PC-3 (cell line): ENCODE measurements around the gene TEX2. TPM values are rescaled to one million over a fixed set of nuclear protein-coding genes. Genes with fewer than 3 reads are reported as not detected.
A peak's percentile ranks its signal among the peaks of the same experiment; 100 is the strongest.

Source experiments
- ATAC-seq: fragments of 200-7000 bp; cut with Tn5 transposase; 2 replicates; pipeline ENCODE4 v1.9.1; 2020; ENCODE audit warnings: mild to moderate bottlenecking, moderate library complexity
- BruUV-seq: library from RNA; stranded (reverse); fragments of 400-500 nt; replicated peaks from 2 replicates; lab custom pipeline; 2021; lab: Mats Ljungman, UMichigan
- CTCF ChIA-PET: fragments of 300-600 bp; sonication (Branson Sonifier 250); formaldehyde crosslinking; loops from one replicate; lab custom pipeline; 2022; ENCODE audit warnings: antibody characterized with exemption; lab: Charles Lee
- POLR2A ChIA-PET: fragments of 300-600 bp; sonication (Branson Sonifier 250); formaldehyde crosslinking; loops from one replicate; lab custom pipeline; 2022; ENCODE audit warnings: antibody characterized with exemption; ENCODE audit not compliant: unreplicated experiment; lab: Charles Lee
- DNase-seq: peaks from one replicate; pipeline ENCODE4 v3.0.0-alpha.2; 2015
- H2AFZ ChIP-seq: fragments of 300-600 bp; sonication (generic); 2 replicates; pipeline ENCODE4 v1.6.0; 2016; ENCODE audit warnings: antibody characterized with exemption, low read length
- H3F3A ChIP-seq: fragments of 300-600 bp; sonication (generic); one replicate; pipeline ENCODE4 v1.6.0; 2017; ENCODE audit warnings: antibody characterized with exemption, low read length, control low read depth, mild to moderate bottlenecking; ENCODE audit not compliant: unreplicated experiment
- H3K27ac ChIP-seq: fragments of 300-600 bp; sonication (generic); 2 replicates; pipeline ENCODE4 v1.5.1; 2016; ENCODE audit warnings: mild to moderate bottlenecking, low read length
- H3K27me3 ChIP-seq: fragments of 300-600 bp; sonication (generic); 2 replicates; pipeline ENCODE4 v1.6.1; 2016; ENCODE audit warnings: low read length, mixed read lengths
- H3K36me3 ChIP-seq: fragments of 300-600 bp; sonication (generic); 2 replicates; pipeline ENCODE4 v1.6.1; 2016; ENCODE audit warnings: low read depth, mixed run types, low read length, mixed read lengths
- H3K4me1 ChIP-seq: fragments of 300-600 bp; sonication (generic); 2 replicates; pipeline ENCODE4 v1.5.1; 2016; ENCODE audit warnings: low read length; ENCODE audit not compliant: insufficient read depth
- H3K4me2 ChIP-seq: fragments of 300-600 bp; sonication (generic); 2 replicates; pipeline ENCODE4 v1.6.0; 2016; ENCODE audit warnings: low read length
- H3K4me3 ChIP-seq: fragments of 300-600 bp; sonication (generic); 2 replicates; pipeline ENCODE4 v1.5.1; 2016; ENCODE audit warnings: mild to moderate bottlenecking, low read length, mixed read lengths
- H3K79me2 ChIP-seq: fragments of 300-600 bp; sonication (generic); 2 replicates; pipeline ENCODE4 v1.6.1; 2017; ENCODE audit warnings: low read length, mixed read lengths
- H3K9ac ChIP-seq: fragments of 300-600 bp; sonication (generic); 2 replicates; pipeline ENCODE4 v1.6.0; 2016; ENCODE audit warnings: mild to moderate bottlenecking, low read length
- H3K9me2 ChIP-seq: fragments of 300-600 bp; sonication (generic); replicated peaks from 2 replicates; pipeline ENCODE4 v1.6.1; 2016; ENCODE audit warnings: mixed run types, low read length, mixed read lengths
- H3K9me3 ChIP-seq: fragments of 300-600 bp; sonication (generic); 2 replicates; pipeline ENCODE4 v1.6.1; 2016; ENCODE audit warnings: low read length, mixed read lengths
- H4K20me1 ChIP-seq: fragments of 300-600 bp; sonication (generic); 2 replicates; pipeline ENCODE4 v1.6.1; 2016; ENCODE audit warnings: low read length, mixed read lengths
- EZH2 ChIP-seq: fragments of 300-600 bp; sonication (generic); IDR thresholded peaks from one replicate; pipeline ENCODE4 v1.6.1; 2017; ENCODE audit warnings: antibody characterized with exemption, mild to moderate bottlenecking, low read length; ENCODE audit not compliant: unreplicated experiment
- EZH2phosphoT487 ChIP-seq: fragments of 300-600 bp; sonication (generic); IDR thresholded peaks from 2 replicates; pipeline ENCODE4 v1.6.1; 2018; ENCODE audit warnings: mild to moderate bottlenecking, antibody characterized with exemption, low read length, borderline replicate concordance
- intact Hi-C: fragments of 100-400 bp; cut with micrococcal nuclease; formaldehyde crosslinking; loops from 2 replicates; pipeline ENCODE4 v1.9.0; 2023
- total RNA-seq: library from RNA; depleted of rRNA; stranded (reverse); fragments of >200 nt; gene quantifications from 2 replicates; pipeline ENCODE4 v1.2.3, GENCODE V29; 2014
- TF ChIP-seq, protein P1 (sequence below): fragments of 300-600 bp; sonication (generic); conservative IDR thresholded peaks from 2 replicates; pipeline ENCODE4 v1.5.1; 2017; ENCODE audit warnings: antibody characterized with exemption, low read depth, mild to moderate bottlenecking, low read length

TEX2 gene
- total RNA-seq, 1 experiment from 2014 or later, result 44.2 TPM

DNA sequence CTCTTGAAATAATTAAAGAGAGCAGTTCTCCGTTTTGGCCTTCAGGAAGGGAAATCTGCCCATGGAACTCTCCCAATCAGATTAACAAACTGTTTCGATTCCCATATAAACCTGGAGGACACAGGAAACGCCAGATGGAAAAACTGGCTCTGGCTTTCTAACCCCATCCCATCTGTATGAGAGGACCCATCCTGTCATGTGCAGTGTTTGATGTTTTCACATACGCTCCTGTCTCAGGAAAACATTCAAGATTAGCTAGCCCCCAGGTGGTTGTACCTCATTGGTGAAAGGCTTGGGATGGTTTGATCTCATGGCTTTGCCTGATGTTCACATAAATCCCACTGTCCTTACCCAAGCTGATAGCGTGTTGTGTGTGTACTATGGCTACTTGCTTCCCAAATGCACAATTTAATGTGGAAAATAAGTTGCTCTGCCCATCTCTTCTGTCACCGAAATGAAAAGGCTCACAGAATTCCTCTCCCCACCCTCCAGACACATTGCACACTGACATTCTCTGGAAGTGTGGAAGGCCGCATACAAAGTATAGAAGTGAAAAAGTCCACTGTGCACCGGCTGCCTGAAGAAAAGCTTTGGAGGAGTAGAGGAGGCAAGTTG lies 114.9 kb downstream of the TEX2 start:
- Histone ChIP-seq H3K4me2 (peak overlapping the region; percentile 86; the same call in 1 of the 2 replicates), H3K9me2 (no peaks in the 10 kb centered on the region), H3K79me2 (peaks cover 13% of the 10 kb centered on the region), H3K27me3 (no peaks in the 10 kb centered on the region), H4K20me1 (0 out of 2 replicates have a peak, but pooled peaks cover 4% of the 10 kb centered on the region), H3K9me3 (no peaks in the 10 kb centered on the region), H3F3A (peaks cover 30% of the 10 kb centered on the region), H3K9ac (no peak overlapping the region), H2AFZ (no peak overlapping the region), H3K4me1 (peaks cover 15% of the 10 kb centered on the region), H3K27ac (peak overlapping the region; percentile 79; the same call in 1 of the 2 replicates), H3K4me3 (no peak overlapping the region; the same call in 1 of the 2 replicates), H3K36me3 (peaks cover 16% of the 10 kb centered on the region)
- ChIA-PET POLR2A (interaction anchor here (0.6 kb wide), 1 partner anchor 46 kb away, joined by 3 read pairs; no protein-coding TSS in a partner anchor), CTCF (interaction anchor here (0.6 to 2.6 kb wide), 4 partner anchors 15 to 269 kb away, joined by 3 to 29 read pairs (median 14); no protein-coding TSS in a partner anchor)
- TSS peak; percentile 30 for BruUV-seq
- DNase-seq (peak; percentile 45), ATAC-seq (no peak)
- intact Hi-C loops, result loop anchor here (5.0 kb wide), 1 partner anchor 114 kb away; the partner anchor contains the start of gene TEX2
- no peak for TF ChIP-seq EZH2
- TF ChIP-seq EZH2phosphoT487, result no peak
- TF ChIP-seq, protein P1, sequence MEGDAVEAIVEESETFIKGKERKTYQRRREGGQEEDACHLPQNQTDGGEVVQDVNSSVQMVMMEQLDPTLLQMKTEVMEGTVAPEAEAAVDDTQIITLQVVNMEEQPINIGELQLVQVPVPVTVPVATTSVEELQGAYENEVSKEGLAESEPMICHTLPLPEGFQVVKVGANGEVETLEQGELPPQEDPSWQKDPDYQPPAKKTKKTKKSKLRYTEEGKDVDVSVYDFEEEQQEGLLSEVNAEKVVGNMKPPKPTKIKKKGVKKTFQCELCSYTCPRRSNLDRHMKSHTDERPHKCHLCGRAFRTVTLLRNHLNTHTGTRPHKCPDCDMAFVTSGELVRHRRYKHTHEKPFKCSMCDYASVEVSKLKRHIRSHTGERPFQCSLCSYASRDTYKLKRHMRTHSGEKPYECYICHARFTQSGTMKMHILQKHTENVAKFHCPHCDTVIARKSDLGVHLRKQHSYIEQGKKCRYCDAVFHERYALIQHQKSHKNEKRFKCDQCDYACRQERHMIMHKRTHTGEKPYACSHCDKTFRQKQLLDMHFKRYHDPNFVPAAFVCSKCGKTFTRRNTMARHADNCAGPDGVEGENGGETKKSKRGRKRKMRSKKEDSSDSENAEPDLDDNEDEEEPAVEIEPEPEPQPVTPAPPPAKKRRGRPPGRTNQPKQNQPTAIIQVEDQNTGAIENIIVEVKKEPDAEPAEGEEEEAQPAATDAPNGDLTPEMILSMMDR, result no peak

DNA sequence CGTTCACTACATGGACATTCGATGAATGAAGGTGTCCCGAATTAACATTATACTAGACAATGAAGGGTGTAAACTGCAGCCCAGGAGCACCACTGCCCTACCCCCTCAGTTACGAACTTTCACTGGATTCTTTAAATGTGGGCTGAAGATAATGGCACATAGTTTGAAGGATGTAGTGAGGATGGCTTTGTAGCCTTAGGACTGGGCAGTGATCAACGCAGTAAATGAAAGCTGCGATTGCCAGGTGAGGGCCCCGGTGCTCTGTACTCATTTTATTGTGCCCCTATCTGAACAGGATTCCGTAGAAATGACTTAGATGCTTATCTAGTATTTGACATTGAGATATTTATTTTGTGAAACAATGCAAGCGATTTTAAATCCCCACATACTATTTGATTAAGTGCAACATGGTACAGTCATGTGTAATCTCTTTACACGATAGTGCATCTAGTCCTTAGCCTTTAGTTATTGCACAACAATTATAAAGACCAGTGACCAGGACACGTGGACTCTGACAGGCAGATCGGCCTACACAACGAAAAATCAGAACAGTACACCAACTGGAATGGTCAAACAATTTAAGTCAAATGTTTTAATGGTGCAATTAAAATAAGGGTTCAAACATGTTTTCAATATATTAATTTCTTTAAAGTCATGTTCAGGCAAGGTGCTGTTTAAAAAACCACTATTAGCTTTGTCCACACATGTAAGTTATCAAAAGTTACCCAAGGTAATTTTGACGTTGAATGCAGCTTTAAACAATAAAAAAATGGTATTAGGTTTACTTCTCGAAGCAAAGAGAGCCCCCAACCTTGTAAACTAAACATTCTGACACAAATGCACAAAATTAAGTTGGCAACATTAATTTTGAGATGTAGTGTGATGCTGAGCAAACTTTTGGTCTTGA lies 115.7 kb downstream of the TEX2 start:
- TF ChIP-seq EZH2phosphoT487, result no peak
- TF ChIP-seq, protein P1, result no peak
- TF ChIP-seq EZH2, result no peak
- DNase-seq, result peak; percentile 52
- peak overlapping the region; percentile 81 for H3K4me3 ChIP-seq
- BruUV-seq, result no TSS peak
- H2AFZ ChIP-seq, result no peak overlapping the region
- H4K20me1 ChIP-seq, result 0 out of 2 replicates have a peak, but pooled peaks cover 4% of the 10 kb centered on the region
- peaks cover 10% of the 10 kb centered on the region for H3K36me3 ChIP-seq
- H3K4me2 ChIP-seq, result peak overlapping the region; percentile 86
- H3K4me1 ChIP-seq, result peaks cover 15% of the 10 kb centered on the region
- peak; percentile 1; the same call in 1 of the 2 replicates for ATAC-seq
- ChIA-PET POLR2A (interaction anchor here (0.6 kb wide), 1 partner anchor 47 kb away, joined by 3 read pairs; no protein-coding TSS in a partner anchor), CTCF (interaction anchor here (2.6 kb wide), 1 partner anchor 134 kb away, joined by 29 read pairs; no protein-coding TSS in a partner anchor)
- peak overlapping the region; percentile 79 for H3K27ac ChIP-seq
- H3K9ac ChIP-seq, result peak overlapping the region; percentile 97
- peaks cover 30% of the 10 kb centered on the region for H3F3A ChIP-seq
- no peaks in the 10 kb centered on the region for H3K27me3 ChIP-seq
- no peaks in the 10 kb centered on the region for H3K9me2 ChIP-seq
- no peaks in the 10 kb centered on the region for H3K9me3 ChIP-seq
- peaks cover 13% of the 10 kb centered on the region for H3K79me2 ChIP-seq
- intact Hi-C loops, result loop anchor here (5.0 kb wide), 1 partner anchor 115 kb away; the partner anchor contains the start of gene TEX2
